ENCODE data around the gene AURKB. TPM values are rescaled to one million over a fixed set of nuclear protein-coding genes. Genes with fewer than 3 reads are reported as not detected.

The AURKB gene
- total RNA-seq, 2 experiments from 2014 or later, result 188 to 224 TPM

- Mint-ChIP-seq H3K4me3 (no peak overlapping the region), H3K27ac (no peak overlapping the region), H3K27me3 (no peaks in the 10 kb centered on the region), H3K4me1 (peaks cover 50% of the 10 kb centered on the region), H3K9me3 (no peaks in the 10 kb centered on the region), H3K36me3 (ENCODE audit: low read depth) (peaks cover 63% of the 10 kb centered on the region)
- ChIA-PET CTCF (interaction anchor here (1.0 to 2.1 kb wide), 6 partner anchors 11 to 67 kb away, joined by 3 to 7 read pairs (median 4); partner anchors contain the start of gene BORCS6), POLR2A (no interaction called here)
- no peak for DNase-seq
These were observed 5.4 kb downstream of the AURKB start for GRCh38 chr17:8204761-8205555.

GRCh38 chr17:8192070-8192815 lies 18.1 kb downstream of the AURKB start:
- CTCF ChIA-PET, result interaction anchor here (1.0 to 2.9 kb wide), 6 partner anchors 9 to 73 kb away, joined by 3 to 16 read pairs (median 5); partner anchors contain the start of gene ALOXE3
- H3K4me3 Mint-ChIP-seq, result no peak overlapping the region
- H3K36me3 Mint-ChIP-seq (ENCODE audit: low read depth), result no peaks in the 10 kb centered on the region
- no peaks in the 10 kb centered on the region for H3K9me3 Mint-ChIP-seq
- no peak overlapping the region for H3K27ac Mint-ChIP-seq
- no peaks in the 10 kb centered on the region for H3K27me3 Mint-ChIP-seq
- H3K4me1 Mint-ChIP-seq, result peaks cover 18% of the 10 kb centered on the region
- DNase-seq, result peak; percentile 80
- POLR2A ChIA-PET, result interaction anchor here (0.9 to 2.7 kb wide), 3 partner anchors 18 to 55 kb away, joined by 3 to 8 read pairs (median 5); partner anchors contain the start of genes AURKB and CTC1

- H3K27me3 Mint-ChIP-seq, result no peaks in the 10 kb centered on the region
- H3K9me3 Mint-ChIP-seq, result no peaks in the 10 kb centered on the region
- H3K4me3 Mint-ChIP-seq, result no peak overlapping the region
- H3K4me1 Mint-ChIP-seq, result peaks cover 11% of the 10 kb centered on the region
- ChIA-PET POLR2A (interaction anchor here (0.7 to 2.7 kb wide), 3 partner anchors 17 to 71 kb away, joined by 5 to 10 read pairs (median 8); partner anchors contain the start of gene AURKB), CTCF (interaction anchor here (0.6 to 4.0 kb wide), 16 partner anchors 9 to 97 kb away, joined by 3 to 16 read pairs (median 4); partner anchors contain the start of genes ALOXE3, AURKB, CTC1 and HES7)
- H3K36me3 Mint-ChIP-seq (ENCODE audit: low read depth), result no peaks in the 10 kb centered on the region
- peak overlapping the region; percentile 42 for H3K27ac Mint-ChIP-seq
- DNase-seq, result no peak
These were observed 19.9 kb downstream of the AURKB start for GRCh38 chr17:8190506-8190905.

GRCh38 chr17:8189711-8190477 lies 20.5 kb downstream of the AURKB start, which contains the start of gene BORCS6:
Gene BORCS6, minus strand, starts transcription at chr17:8190180. Its CDS starts 40 bp downstream, at chr17:8190140.
- Mint-ChIP-seq H3K27ac (peak within 1 kb of the TSS; percentile 42), H3K9me3 (no peaks in the 10 kb centered on the region), H3K4me3 (no peak within 1 kb of the TSS), H3K36me3 (ENCODE audit: low read depth) (no peaks in the 10 kb centered on the region), H3K27me3 (no peaks in the 10 kb centered on the region), H3K4me1 (peaks cover 11% of the 10 kb centered on the region)
- ChIA-PET POLR2A (interaction anchor here (0.6 to 2.7 kb wide), 5 partner anchors 17 to 574 kb away, joined by 3 to 10 read pairs (median 5); partner anchors contain the start of gene AURKB), CTCF (interaction anchor here (0.6 to 4.0 kb wide), 17 partner anchors 9 to 596 kb away, joined by 3 to 16 read pairs (median 4); partner anchors contain the start of genes ALOXE3, AURKB, CTC1 and PFAS)
- DNase-seq, result peak; percentile 97

- Mint-ChIP-seq H3K36me3 (ENCODE audit: low read depth) (no peaks in the 10 kb centered on the region), H3K4me3 (no peak overlapping the region), H3K4me1 (peaks cover 14% of the 10 kb centered on the region), H3K27ac (no peak overlapping the region), H3K27me3 (no peaks in the 10 kb centered on the region), H3K9me3 (no peaks in the 10 kb centered on the region)
- POLR2A ChIA-PET, result interaction anchor here (1.1 kb wide), 1 partner anchor 32 kb away, joined by 3 read pairs; no protein-coding TSS in a partner anchor
- no peak for DNase-seq
- CTCF ChIA-PET, result interaction anchor here (0.9 to 4.0 kb wide), 8 partner anchors 16 to 597 kb away, joined by 3 to 13 read pairs (median 6); partner anchors contain the start of genes AURKB and SLC25A35
These were observed 21.2 kb downstream of the AURKB start for GRCh38 chr17:8189041-8189710.

- H3K36me3 Mint-ChIP-seq (ENCODE audit: low read depth), result no peaks in the 10 kb centered on the region
- peak; percentile 22 for DNase-seq
- POLR2A ChIA-PET, result no interaction called here
- H3K27ac Mint-ChIP-seq, result no peak overlapping the region
- peaks cover 18% of the 10 kb centered on the region for H3K4me1 Mint-ChIP-seq
- CTCF ChIA-PET, result interaction anchor here (0.7 to 4.0 kb wide), 8 partner anchors 15 to 598 kb away, joined by 3 to 13 read pairs (median 8); partner anchors contain the start of genes AURKB and SLC25A35
- H3K4me3 Mint-ChIP-seq, result no peak overlapping the region
- H3K27me3 Mint-ChIP-seq, result no peaks in the 10 kb centered on the region
- H3K9me3 Mint-ChIP-seq, result no peaks in the 10 kb centered on the region
These were observed 22.0 kb downstream of the AURKB start for GRCh38 chr17:8188263-8188839.

- Mint-ChIP-seq H3K4me3 (no peak overlapping the region), H3K27me3 (peaks cover 2% of the 10 kb centered on the region), H3K36me3 (ENCODE audit: low read depth) (no peaks in the 10 kb centered on the region), H3K9me3 (no peaks in the 10 kb centered on the region), H3K4me1 (peaks cover 20% of the 10 kb centered on the region), H3K27ac (no peak overlapping the region)
- ChIA-PET POLR2A (no interaction called here), CTCF (interaction anchor here (1.0 to 4.0 kb wide), 9 partner anchors 15 to 68 kb away, joined by 3 to 13 read pairs (median 7); partner anchors contain the start of gene AURKB)
- DNase-seq, result peak; percentile 91
These were observed 22.7 kb downstream of the AURKB start for GRCh38 chr17:8187517-8188262.

GRCh38 chr17:8186787-8187516 lies 23.4 kb downstream of the AURKB start:
- Mint-ChIP-seq H3K27ac (no peak overlapping the region), H3K4me1 (peaks cover 22% of the 10 kb centered on the region), H3K4me3 (no peak overlapping the region), H3K9me3 (no peaks in the 10 kb centered on the region), H3K27me3 (peaks cover 4% of the 10 kb centered on the region), H3K36me3 (ENCODE audit: low read depth) (no peaks in the 10 kb centered on the region)
- peak; percentile 92 for DNase-seq
- ChIA-PET POLR2A (interaction anchor here (0.7 kb wide), 1 partner anchor 34 kb away, joined by 4 read pairs; no protein-coding TSS in a partner anchor), CTCF (interaction anchor here (1.0 to 4.0 kb wide), 12 partner anchors 14 to 67 kb away, joined by 3 to 13 read pairs (median 7); partner anchors contain the start of gene AURKB)

- POLR2A ChIA-PET, result interaction anchor here (0.7 kb wide), 1 partner anchor 35 kb away, joined by 4 read pairs; no protein-coding TSS in a partner anchor
- DNase-seq, result no peak
- peaks cover 4% of the 10 kb centered on the region for H3K27me3 Mint-ChIP-seq
- CTCF ChIA-PET, result interaction anchor here (0.6 to 2.9 kb wide), 10 partner anchors 9 to 67 kb away, joined by 3 to 9 read pairs (median 5); no protein-coding TSS in a partner anchor
- no peaks in the 10 kb centered on the region for H3K9me3 Mint-ChIP-seq
- H3K4me1 Mint-ChIP-seq, result peaks cover 24% of the 10 kb centered on the region
- no peaks in the 10 kb centered on the region for H3K36me3 Mint-ChIP-seq (ENCODE audit: low read depth)
- H3K4me3 Mint-ChIP-seq, result no peak overlapping the region
- no peak overlapping the region for H3K27ac Mint-ChIP-seq
These were observed 24.0 kb downstream of the AURKB start for GRCh38 chr17:8186446-8186786.

All from activated CD4-positive, alpha-beta T cell treated with anti-CD3 and anti-CD28 coated beads, Interleukin-2, amount 10 ng/mL, durations not matched to agents 7 days and 5 days (primary cell).